ENCODE measurements around the gene AFAP1.

DNA sequence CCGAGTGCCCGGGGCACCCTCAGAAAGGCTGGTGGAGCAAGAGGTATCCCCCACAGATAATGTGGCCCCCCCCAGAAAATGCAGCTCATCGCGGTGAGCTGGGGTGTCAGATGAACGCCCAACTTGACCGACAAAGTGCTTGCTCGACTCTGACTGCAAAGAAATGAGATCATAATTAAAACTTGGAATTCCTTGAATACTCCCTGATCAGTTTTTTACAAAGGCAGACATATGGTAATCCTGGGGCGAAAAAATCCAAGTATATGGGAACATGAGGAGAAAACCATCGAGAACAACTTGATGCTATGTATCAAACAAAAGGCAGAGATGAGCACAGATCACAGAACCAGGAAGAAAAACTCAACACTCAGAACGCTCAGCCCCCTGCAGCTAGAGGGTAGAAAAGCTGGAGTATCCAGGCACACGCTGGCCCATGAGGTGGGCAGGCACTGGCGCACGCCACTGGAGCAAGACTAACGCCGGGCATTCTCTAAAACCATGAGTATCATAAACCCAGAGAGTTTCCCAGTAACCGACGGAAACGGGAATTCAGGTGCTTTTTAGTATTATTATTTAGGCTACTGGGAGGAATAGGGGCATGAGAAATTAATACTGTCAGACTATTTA is 127.3 kb downstream of the AFAP1 start:
- no peak for TF ChIP-seq FOXP2 (optimal IDR thresholded peaks at IDR 0.05; ENCODE audit: borderline replicate concordance, extremely low read depth, extremely low read length, insufficient read depth)
- TF ChIP-seq, protein P1, sequence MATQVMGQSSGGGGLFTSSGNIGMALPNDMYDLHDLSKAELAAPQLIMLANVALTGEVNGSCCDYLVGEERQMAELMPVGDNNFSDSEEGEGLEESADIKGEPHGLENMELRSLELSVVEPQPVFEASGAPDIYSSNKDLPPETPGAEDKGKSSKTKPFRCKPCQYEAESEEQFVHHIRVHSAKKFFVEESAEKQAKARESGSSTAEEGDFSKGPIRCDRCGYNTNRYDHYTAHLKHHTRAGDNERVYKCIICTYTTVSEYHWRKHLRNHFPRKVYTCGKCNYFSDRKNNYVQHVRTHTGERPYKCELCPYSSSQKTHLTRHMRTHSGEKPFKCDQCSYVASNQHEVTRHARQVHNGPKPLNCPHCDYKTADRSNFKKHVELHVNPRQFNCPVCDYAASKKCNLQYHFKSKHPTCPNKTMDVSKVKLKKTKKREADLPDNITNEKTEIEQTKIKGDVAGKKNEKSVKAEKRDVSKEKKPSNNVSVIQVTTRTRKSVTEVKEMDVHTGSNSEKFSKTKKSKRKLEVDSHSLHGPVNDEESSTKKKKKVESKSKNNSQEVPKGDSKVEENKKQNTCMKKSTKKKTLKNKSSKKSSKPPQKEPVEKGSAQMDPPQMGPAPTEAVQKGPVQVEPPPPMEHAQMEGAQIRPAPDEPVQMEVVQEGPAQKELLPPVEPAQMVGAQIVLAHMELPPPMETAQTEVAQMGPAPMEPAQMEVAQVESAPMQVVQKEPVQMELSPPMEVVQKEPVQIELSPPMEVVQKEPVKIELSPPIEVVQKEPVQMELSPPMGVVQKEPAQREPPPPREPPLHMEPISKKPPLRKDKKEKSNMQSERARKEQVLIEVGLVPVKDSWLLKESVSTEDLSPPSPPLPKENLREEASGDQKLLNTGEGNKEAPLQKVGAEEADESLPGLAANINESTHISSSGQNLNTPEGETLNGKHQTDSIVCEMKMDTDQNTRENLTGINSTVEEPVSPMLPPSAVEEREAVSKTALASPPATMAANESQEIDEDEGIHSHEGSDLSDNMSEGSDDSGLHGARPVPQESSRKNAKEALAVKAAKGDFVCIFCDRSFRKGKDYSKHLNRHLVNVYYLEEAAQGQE (IDR thresholded peaks at IDR 0.05; ENCODE audit: insufficient read depth in 1 of 2, low read depth in 2 of 2, low read length in 2 of 2), result no peak

All from PFSK-1 (cell line).